Measurements from ENCODE around the gene UIMC1. TPM values are rescaled to one million over a fixed set of nuclear protein-coding genes. Genes with fewer than 3 reads are reported as not detected.
A peak's percentile ranks its signal among the peaks of the same experiment; 100 is the strongest.

The UIMC1 gene
- polyA plus RNA-seq, 3 donors = 14.8 to 35.6 (median 19.1) TPM

DNA sequence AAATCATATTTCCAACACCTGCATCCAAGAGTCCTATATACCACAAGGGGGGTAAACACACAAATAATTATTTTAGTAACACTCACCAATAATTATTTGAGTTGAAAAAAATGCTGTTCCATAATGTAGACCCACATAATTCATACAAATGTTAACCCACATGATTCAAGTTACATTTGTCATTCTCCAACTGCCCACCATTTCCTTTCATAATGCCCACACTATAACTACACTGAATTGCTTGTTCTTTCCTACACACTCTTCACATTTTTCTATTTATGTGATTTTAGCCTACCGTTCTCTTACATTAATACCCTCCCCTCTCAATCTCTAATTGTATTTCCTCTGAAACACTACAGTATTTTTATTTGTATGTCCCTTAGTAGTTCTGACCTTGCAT lies 71.6 kb downstream of the UIMC1 start:
- intact Hi-C loops (cut with micrococcal nuclease) = no loop called here
- Histone ChIP-seq H3K27ac (ENCODE audit: low read depth in 1 of 2, low read length in 2 of 2) (peak overlapping the region in 1 of 2 donors; percentile 13), H3K9ac (ENCODE audit: insufficient read depth, low read length, poor library complexity, severe bottlenecking) (no peak overlapping the region), H3K4me2 (replicated peaks; ENCODE audit: extremely low read depth, low read length, poor library complexity, severe bottlenecking) (no peak overlapping the region), H2AFZ (ENCODE audit: insufficient read depth, low read depth, low read length, poor library complexity, severe bottlenecking) (no peak overlapping the region), H3K4me1 (ENCODE audit: control insufficient read depth in 1 of 2, insufficient read depth in 2 of 2, low read length in 2 of 2) (no peaks in the 10 kb centered on the region), H3K4me3 (replicated peaks in 1 of 3; ENCODE audit: low read depth in 2 of 3, low read length in 3 of 3) (no peak overlapping the region), H3K27me3 (ENCODE audit: control insufficient read depth in 2 of 2, insufficient read depth in 2 of 2, low read length in 2 of 2) (no peaks in the 10 kb centered on the region), H3K79me2 (ENCODE audit: insufficient read depth, low read length) (peaks cover 3% of the 10 kb centered on the region), H4K20me1 (ENCODE audit: insufficient read depth, low read length) (peaks cover 23% of the 10 kb centered on the region), H3K36me3 (replicated peaks in 1 of 2; ENCODE audit: control insufficient read depth in 1 of 2, insufficient read depth in 2 of 2, low read length in 2 of 2) (peaks cover 81 to 100% of the 10 kb centered on the region in 2 donors), H3K9me3 (replicated peaks in 1 of 2; ENCODE audit: control insufficient read depth in 1 of 2, insufficient read depth in 1 of 2, low read length in 2 of 2) (no peaks in the 10 kb centered on the region)
- DNase-seq = no peak
- Mint-ChIP-seq H3K4me1 (no peaks in the 10 kb centered on the region), H3K9me3 (no peaks in the 10 kb centered on the region), H3K27ac (peak overlapping the region in 1 of 7 donors; percentile 51), H3K36me3 (peaks cover 64 to 83% of the 10 kb centered on the region in 2 donors), H3K4me3 (no peak overlapping the region), H3K27me3 (ENCODE audit: low read depth in 3 of 3) (peaks cover 0 to 1% (median 0%) of the 10 kb centered on the region in 3 donors)
- WGBS (ENCODE audit: insufficient coverage) = no CpG with 5 or more reads among the region's 1 CpG
- TF ChIP-seq, protein P1, sequence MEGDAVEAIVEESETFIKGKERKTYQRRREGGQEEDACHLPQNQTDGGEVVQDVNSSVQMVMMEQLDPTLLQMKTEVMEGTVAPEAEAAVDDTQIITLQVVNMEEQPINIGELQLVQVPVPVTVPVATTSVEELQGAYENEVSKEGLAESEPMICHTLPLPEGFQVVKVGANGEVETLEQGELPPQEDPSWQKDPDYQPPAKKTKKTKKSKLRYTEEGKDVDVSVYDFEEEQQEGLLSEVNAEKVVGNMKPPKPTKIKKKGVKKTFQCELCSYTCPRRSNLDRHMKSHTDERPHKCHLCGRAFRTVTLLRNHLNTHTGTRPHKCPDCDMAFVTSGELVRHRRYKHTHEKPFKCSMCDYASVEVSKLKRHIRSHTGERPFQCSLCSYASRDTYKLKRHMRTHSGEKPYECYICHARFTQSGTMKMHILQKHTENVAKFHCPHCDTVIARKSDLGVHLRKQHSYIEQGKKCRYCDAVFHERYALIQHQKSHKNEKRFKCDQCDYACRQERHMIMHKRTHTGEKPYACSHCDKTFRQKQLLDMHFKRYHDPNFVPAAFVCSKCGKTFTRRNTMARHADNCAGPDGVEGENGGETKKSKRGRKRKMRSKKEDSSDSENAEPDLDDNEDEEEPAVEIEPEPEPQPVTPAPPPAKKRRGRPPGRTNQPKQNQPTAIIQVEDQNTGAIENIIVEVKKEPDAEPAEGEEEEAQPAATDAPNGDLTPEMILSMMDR (IDR thresholded peaks at IDR 0.05) = no peak

DNA sequence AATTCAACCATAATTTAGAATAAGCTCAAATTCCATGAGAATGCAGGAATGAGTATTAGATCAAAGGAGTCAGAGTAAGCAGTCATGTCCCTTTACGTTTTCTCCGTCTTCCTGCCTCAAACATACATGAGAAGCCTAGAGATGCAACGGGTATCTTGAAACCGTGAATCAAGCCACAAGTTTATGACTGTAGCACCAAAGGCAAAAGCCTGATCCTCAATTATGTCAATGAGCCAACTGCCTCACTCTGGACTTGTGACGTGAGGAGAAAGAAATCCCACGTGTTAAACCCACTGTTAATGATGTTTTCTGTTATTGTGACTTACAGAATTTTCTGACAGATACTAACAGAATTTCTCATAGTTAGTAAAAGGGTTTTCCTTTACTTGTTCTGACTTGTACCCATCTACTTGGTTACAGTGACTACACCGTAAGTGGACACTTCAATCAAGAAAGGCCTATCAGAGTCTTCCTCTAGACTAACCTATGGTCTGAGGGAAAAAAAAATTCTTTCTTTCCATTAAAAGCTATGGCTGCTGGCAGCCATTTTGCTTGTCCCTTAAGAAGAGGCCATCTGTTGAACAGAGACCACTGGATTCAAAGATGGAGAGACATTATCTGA lies 72.2 kb downstream of the UIMC1 start:
- 100% methylated on average over 3 of the region's 7 CpGs for WGBS (ENCODE audit: insufficient coverage)
- Histone ChIP-seq H3K36me3 (replicated peaks in 1 of 2; ENCODE audit: control insufficient read depth in 1 of 2, insufficient read depth in 2 of 2, low read length in 2 of 2) (peaks cover 75 to 100% of the 10 kb centered on the region in 2 donors), H2AFZ (ENCODE audit: insufficient read depth, low read depth, low read length, poor library complexity, severe bottlenecking) (no peak overlapping the region), H3K27ac (ENCODE audit: low read depth in 1 of 2, low read length in 2 of 2) (peak overlapping the region in 1 of 2 donors; percentile 13), H3K27me3 (ENCODE audit: control insufficient read depth in 2 of 2, insufficient read depth in 2 of 2, low read length in 2 of 2) (no peaks in the 10 kb centered on the region), H3K79me2 (ENCODE audit: insufficient read depth, low read length) (peaks cover 5% of the 10 kb centered on the region), H3K9me3 (replicated peaks in 1 of 2; ENCODE audit: control insufficient read depth in 1 of 2, insufficient read depth in 1 of 2, low read length in 2 of 2) (no peaks in the 10 kb centered on the region), H4K20me1 (ENCODE audit: insufficient read depth, low read length) (peaks cover 23% of the 10 kb centered on the region), H3K4me3 (replicated peaks in 1 of 3; ENCODE audit: low read depth in 2 of 3, low read length in 3 of 3) (no peak overlapping the region), H3K4me2 (replicated peaks; ENCODE audit: extremely low read depth, low read length, poor library complexity, severe bottlenecking) (no peak overlapping the region), H3K9ac (ENCODE audit: insufficient read depth, low read length, poor library complexity, severe bottlenecking) (no peak overlapping the region), H3K4me1 (ENCODE audit: control insufficient read depth in 1 of 2, insufficient read depth in 2 of 2, low read length in 2 of 2) (no peaks in the 10 kb centered on the region)
- H3K4me1 Mint-ChIP-seq = no peaks in the 10 kb centered on the region
- DNase-seq = no peak
- intact Hi-C loops (cut with micrococcal nuclease) = no loop called here
- peaks cover 64 to 80% of the 10 kb centered on the region in 2 donors for H3K36me3 Mint-ChIP-seq
- H3K9me3 Mint-ChIP-seq = no peaks in the 10 kb centered on the region
- TF ChIP-seq, protein P1 (IDR thresholded peaks at IDR 0.05) = no peak
- H3K27me3 Mint-ChIP-seq (ENCODE audit: low read depth in 3 of 3) = peaks cover 0 to 1% (median 0%) of the 10 kb centered on the region in 3 donors
- H3K27ac Mint-ChIP-seq = no peak overlapping the region
- no peak overlapping the region for H3K4me3 Mint-ChIP-seq

Data from CD14-positive monocyte (primary cell).